Left kidney (tissue), 2 donors: ENCODE results near the gene MCM6. TPM values are rescaled to one million over a fixed set of nuclear protein-coding genes. Genes with fewer than 3 reads are reported as not detected.

Experiments used
- DNase-seq: peaks from one replicate; pipeline ENCODE4 v3.0.0-alpha.2; 2013
- polyA plus RNA-seq: library from polyadenylated mRNA; unstranded; fragments of 120-200 nt; gene quantifications from one replicate; pipeline ENCODE4 v1.2.1, GENCODE V29; 2013; ENCODE audit not compliant: insufficient read length

Gene MCM6
- polyA plus RNA-seq, 1 donor, result 73.0 TPM

GRCh38 chr2:135791418-135792190, 84.6 kb downstream of the MCM6 start:
- DNase-seq, result no peak

GRCh38 chr2:135790423-135790822, 85.8 kb downstream of the MCM6 start:
- DNase-seq, result no peak

Other genes with a start within 250 kb of the MCM6 start
- 179 TPM for gene UBXN4, start 134.6 kb downstream of the MCM6 start, polyA plus RNA-seq
- gene LCT, start 39.3 kb downstream of the MCM6 start, polyA plus RNA-seq, result 0.03 TPM
- 156 TPM for gene DARS1, start 109.2 kb upstream of the MCM6 start, polyA plus RNA-seq
- 45.7 TPM for gene CXCR4, start 241.7 kb upstream of the MCM6 start, polyA plus RNA-seq